Tibial nerve (tissue), 4 donors: Measurements from ENCODE around the gene ADGRG3.

Experiments used
- CTCF ChIP-seq, 5 experiments: fragments of 200-600 bp in 3 of 5; fragments of 450-650 bp in 2 of 5; sonication (generic) in 3 of 5; IDR thresholded peaks; one replicate each; pipeline ENCODE4 v1.5.1; 2016 to 2019; ENCODE audit warnings: antibody characterized with exemption in 5 of 5, mild to moderate bottlenecking in 3 of 5, moderate library complexity in 2 of 5
- EP300 ChIP-seq, 2 donors: sonication (generic); formaldehyde crosslinking; IDR thresholded peaks; one replicate each; pipeline ENCODE4 v1.6.1; 2017; ENCODE audit warnings: antibody characterized with exemption in 2 of 2, mild to moderate bottlenecking in 1 of 2
- POLR2A ChIP-seq, 2 donors: fragments of 450-650 bp; IDR thresholded peaks; one replicate each; pipeline ENCODE4 v1.6.1; 2017; ENCODE audit warnings: antibody characterized with exemption in 2 of 2, mild to moderate bottlenecking in 2 of 2, moderate library complexity in 2 of 2

- TF ChIP-seq CTCF (IDR thresholded peaks at IDR 0.05) (no peak), POLR2A (IDR thresholded peaks at IDR 0.05) (no peak), EP300 (IDR thresholded peaks at IDR 0.05) (no peak)
Observed at GRCh38 chr16:57722210-57722499, 54.0 kb downstream of the ADGRG3 start.
